ENCODE data around the gene MGAT5B. TPM values are rescaled to one million over a fixed set of nuclear protein-coding genes. Genes with fewer than 3 reads are reported as not detected.

Gene MGAT5B
- total and polyA plus RNA-seq, 2 of the 13 experiments (the other 11 are each of a cell fraction or from before 2014, with no cell fraction given): 0.07 to 0.13 TPM

DNA sequence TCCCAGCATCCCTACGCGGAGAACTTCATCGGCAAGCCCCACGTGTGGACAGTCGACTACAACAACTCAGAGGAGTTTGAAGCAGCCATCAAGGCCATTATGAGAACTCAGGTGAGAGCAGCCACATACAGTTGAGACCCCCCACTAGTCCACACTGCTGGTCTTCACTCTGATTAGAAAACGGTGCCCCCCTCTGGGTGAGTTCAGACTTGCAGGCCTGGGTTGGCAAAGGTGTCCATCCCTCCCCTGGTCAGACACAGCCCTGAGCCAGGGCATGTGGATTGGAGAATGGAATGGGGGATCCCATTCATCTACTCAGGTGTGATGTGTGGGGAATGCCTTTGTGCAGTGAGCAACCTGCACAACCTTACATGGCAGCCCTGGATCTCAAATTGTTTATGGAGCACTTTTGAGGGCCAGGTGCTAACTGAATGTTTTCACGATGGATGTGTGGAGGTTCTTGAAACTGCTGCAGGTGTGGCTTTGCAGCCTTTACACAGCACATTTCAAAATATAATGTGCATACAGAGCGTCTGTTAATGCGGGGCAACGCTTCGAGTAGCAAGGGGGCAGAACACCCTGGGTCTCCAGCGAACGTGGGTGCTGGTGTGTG is 72.6 kb downstream of the MGAT5B start:
- no peak overlapping the region for H2AFZ ChIP-seq (ENCODE audit: low read length)
- peaks cover 4% of the 10 kb centered on the region; the same call in 1 of the 2 replicates for H4K20me1 ChIP-seq (ENCODE audit: insufficient read depth, low read length)
- H3K9me3 ChIP-seq (ENCODE audit: low read length): no peaks in the 10 kb centered on the region
- peak; percentile 36 for TF ChIP-seq CTCF (CRISPR knock-in tag; IDR thresholded peaks at IDR 0.05)
- TF ChIP-seq SMC3 (IDR thresholded peaks at IDR 0.05; ENCODE audit: low read length): 0 out of 2 replicates have a peak, but pooled peaks have one; percentile 3
- TF ChIP-seq DMAP1 (CRISPR knock-in tag; IDR thresholded peaks at IDR 0.05): no peak
- peak; percentile 32 for TF ChIP-seq STAG1 (CRISPR knock-in tag; IDR thresholded peaks at IDR 0.05)
- no peak for TF ChIP-seq TCF12 (IDR thresholded peaks at IDR 0.05)
- no peak for TF ChIP-seq TCF12 (CRISPR knock-in tag; IDR thresholded peaks at IDR 0.05)
- no peak overlapping the region for H3K9ac ChIP-seq (ENCODE audit: insufficient read depth, low read depth, low read length)
- ATAC-seq: peak; percentile 62
- H3K27me3 ChIP-seq (ENCODE audit: control insufficient read depth in 1 of 2, insufficient read depth in 2 of 2, low read length in 2 of 2): peaks cover 10 to 43% of the 10 kb centered on the region in 2 experiments
- no peak for FAIRE-seq
- BruUV-seq (replicated peaks): no TSS peak
- in situ Hi-C loops (cut with HindIII; ENCODE audit: extremely low pct_ligation_motif_present, low pct_unique_long_range_greater_than_20kb) (no loop called here), intact Hi-C loops (cut with micrococcal nuclease; ENCODE audit: unreplicated experiment) (loop anchor here (1.0 kb wide), 1 partner anchor 73 kb away; the partner anchor contains the start of gene MGAT5B)
- no peak overlapping the region for H3K27ac ChIP-seq (ENCODE audit: extremely low read length, insufficient read depth, low read length)
- H3K79me2 ChIP-seq (ENCODE audit: insufficient read depth, low read length): no peaks in the 10 kb centered on the region
- ChIA-PET CTCF (ENCODE audit: low intra/inter-chr PET ratio, low total read pairs) (no interaction called here), POLR2A (no interaction called here)
- WGBS (ENCODE audit: low lambda C conversion rate): 59% methylated on average over 10 of the region's 13 CpGs
- DNase-seq (ENCODE audit: low spot score): peak; percentile 23
- H3K4me1 ChIP-seq (ENCODE audit: insufficient read depth, low read length): peaks cover 9% of the 10 kb centered on the region
- H3K4me2 ChIP-seq (ENCODE audit: low read depth, low read length): no peak overlapping the region
- no peak overlapping the region for H3K4me3 ChIP-seq (replicated peaks in 1 of 3; ENCODE audit: insufficient read depth in 1 of 3, low read depth in 2 of 3, low read length in 3 of 3)
- no peaks in the 10 kb centered on the region; a peak in 1 of 5 replicates for H3K36me3 ChIP-seq (replicated peaks in 1 of 2; ENCODE audit: control insufficient read depth in 1 of 2, insufficient read depth in 2 of 2, low read length in 2 of 2)

DNA sequence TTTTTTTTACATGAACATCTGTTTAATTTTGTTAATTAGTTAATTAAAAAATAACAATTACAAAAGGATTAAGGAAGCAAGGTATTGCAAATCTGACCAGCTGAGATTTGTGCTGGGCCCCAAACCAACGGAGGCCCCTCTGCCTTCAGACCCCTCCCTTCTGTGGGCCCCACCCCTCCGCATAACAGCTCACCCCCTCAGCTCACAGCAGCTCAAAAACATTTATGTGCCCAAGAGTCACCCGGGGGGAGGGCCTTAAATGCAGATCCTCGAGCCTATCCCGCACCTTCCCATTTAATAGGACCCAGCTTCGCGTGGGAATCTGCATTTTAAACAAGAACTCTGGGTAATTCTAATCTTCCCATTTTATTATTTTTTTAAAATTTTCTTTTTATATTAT is 75.0 kb downstream of the MGAT5B start:
- Histone ChIP-seq H3K4me2 (ENCODE audit: low read depth, low read length) (no peak overlapping the region), H2AFZ (ENCODE audit: low read length) (no peak overlapping the region), H3K9me3 (ENCODE audit: low read length) (no peaks in the 10 kb centered on the region), H3K9ac (ENCODE audit: insufficient read depth, low read depth, low read length) (no peak overlapping the region), H3K36me3 (replicated peaks in 1 of 2; ENCODE audit: control insufficient read depth in 1 of 2, insufficient read depth in 2 of 2, low read length in 2 of 2) (no peaks in the 10 kb centered on the region; a peak in 1 of 5 replicates), H3K27me3 (ENCODE audit: control insufficient read depth in 1 of 2, insufficient read depth in 2 of 2, low read length in 2 of 2) (peaks cover 10 to 61% of the 10 kb centered on the region in 2 experiments), H3K4me1 (ENCODE audit: insufficient read depth, low read length) (peaks cover under 1% of the 10 kb centered on the region; the same call in 1 of the 2 replicates), H3K4me3 (replicated peaks in 1 of 3; ENCODE audit: insufficient read depth in 1 of 3, low read depth in 2 of 3, low read length in 3 of 3) (no peak overlapping the region), H4K20me1 (ENCODE audit: insufficient read depth, low read length) (peaks cover 4% of the 10 kb centered on the region; the same call in 1 of the 2 replicates), H3K27ac (ENCODE audit: extremely low read length, insufficient read depth, low read length) (no peak overlapping the region), H3K79me2 (ENCODE audit: insufficient read depth, low read length) (no peaks in the 10 kb centered on the region)
- intact Hi-C loops (cut with micrococcal nuclease; ENCODE audit: unreplicated experiment): no loop called here
- ChIA-PET POLR2A (no interaction called here), CTCF (ENCODE audit: low intra/inter-chr PET ratio, low total read pairs) (no interaction called here)
- ATAC-seq (no peak), DNase-seq (ENCODE audit: low spot score) (no peak), FAIRE-seq (no peak)
- in situ Hi-C loops (cut with HindIII; ENCODE audit: extremely low pct_ligation_motif_present, low pct_unique_long_range_greater_than_20kb): no loop called here
- 46% methylated on average over 7 of the region's 7 CpGs for WGBS (ENCODE audit: low lambda C conversion rate)
- TF ChIP-seq RELA (CRISPR knock-in tag; IDR thresholded peaks at IDR 0.05) (no peak), ZNF570 (CRISPR knock-in tag; IDR thresholded peaks at IDR 0.05; ENCODE audit: borderline replicate concordance) (no peak), ZNF484 (CRISPR knock-in tag; IDR thresholded peaks at IDR 0.05; ENCODE audit: borderline replicate concordance, low read depth) (no peak), YEATS4 (CRISPR knock-in tag; IDR thresholded peaks at IDR 0.05; ENCODE audit: borderline replicate concordance) (no peak), ELF1 (CRISPR knock-in tag; IDR thresholded peaks at IDR 0.05) (no peak), ZNF17 (CRISPR knock-in tag; IDR thresholded peaks at IDR 0.05) (no peak), TEAD3 (CRISPR knock-in tag; optimal IDR thresholded peaks at IDR 0.05; ENCODE audit: borderline replicate concordance) (no peak), ZNF30 (CRISPR knock-in tag; IDR thresholded peaks at IDR 0.05) (no peak), HOXA7 (CRISPR knock-in tag; IDR thresholded peaks at IDR 0.05) (no peak), ZBTB42 (CRISPR knock-in tag; IDR thresholded peaks at IDR 0.05) (no peak), SAP130 (CRISPR knock-in tag; IDR thresholded peaks at IDR 0.05; ENCODE audit: low read depth) (no peak), ZNF496 (CRISPR knock-in tag; IDR thresholded peaks at IDR 0.05; ENCODE audit: insufficient replicate concordance) (no peak), ATM (IDR thresholded peaks at IDR 0.05; ENCODE audit: borderline replicate concordance) (no peak)
- TF ChIP-seq, protein P1, sequence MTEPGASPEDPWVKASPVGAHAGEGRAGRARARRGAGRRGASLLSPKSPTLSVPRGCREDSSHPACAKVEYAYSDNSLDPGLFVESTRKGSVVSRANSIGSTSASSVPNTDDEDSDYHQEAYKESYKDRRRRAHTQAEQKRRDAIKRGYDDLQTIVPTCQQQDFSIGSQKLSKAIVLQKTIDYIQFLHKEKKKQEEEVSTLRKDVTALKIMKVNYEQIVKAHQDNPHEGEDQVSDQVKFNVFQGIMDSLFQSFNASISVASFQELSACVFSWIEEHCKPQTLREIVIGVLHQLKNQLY (CRISPR knock-in tag; IDR thresholded peaks at IDR 0.05): no peak
- no TSS peak for BruUV-seq (replicated peaks)

Measured in HepG2 (cell line).